OCI-LY7 (cell line): ENCODE data around the gene TMCC1. TPM values are rescaled to one million over a fixed set of nuclear protein-coding genes. Genes with fewer than 3 reads are reported as not detected.

Experiments used
- BruUV-seq: library from RNA; stranded (reverse); fragments of 400-500 nt; replicated peaks from 2 replicates; lab custom pipeline; 2021; lab: Mats Ljungman, UMichigan
- CTCF ChIA-PET: fragments of 300-600 bp; sonication (Branson Sonifier 250); formaldehyde crosslinking; loops from one replicate; lab custom pipeline; 2022; ENCODE audit warnings: antibody characterized with exemption; ENCODE audit not compliant: unreplicated experiment; lab: Charles Lee
- POLR2A ChIA-PET: fragments of 300-600 bp; sonication (Branson Sonifier 250); formaldehyde crosslinking; loops from one replicate; lab custom pipeline; 2022; ENCODE audit warnings: antibody characterized with exemption; lab: Charles Lee
- DNase-seq: peaks from one replicate; pipeline ENCODE4 v3.0.0-alpha.2; 2015; ENCODE audit warnings: low spot score
- H2AFZ ChIP-seq: fragments of 200-600 bp; sonication (generic), shearing (Covaris generic); 2 replicates; pipeline ENCODE4 v1.6.1; 2014; ENCODE audit warnings: mild to moderate bottlenecking, antibody characterized with exemption, low read length, moderate library complexity
- H3K27ac ChIP-seq: fragments of 200-600 bp; sonication (generic); 2 replicates; pipeline ENCODE4 v1.5.1; 2014; ENCODE audit warnings: mixed run types, low read depth, mild to moderate bottlenecking, moderate library complexity, low read length, inconsistent platforms; ENCODE audit not compliant: poor library complexity, severe bottlenecking
- H3K36me3 ChIP-seq: fragments of 200-600 bp; sonication (generic); 2 replicates; pipeline ENCODE4 v1.6.1; 2014; ENCODE audit warnings: mild to moderate bottlenecking, antibody characterized with exemption, low read length, moderate library complexity, mixed read lengths; ENCODE audit not compliant: insufficient read depth
- H3K4me1 ChIP-seq: fragments of 200-600 bp; sonication (generic); 2 replicates; pipeline ENCODE4 v1.5.1; 2014; ENCODE audit warnings: mild to moderate bottlenecking, low read length; ENCODE audit not compliant: insufficient read depth, poor library complexity, severe bottlenecking
- H3K4me2 ChIP-seq: fragments of 200-600 bp; sonication (generic); 2 replicates; pipeline ENCODE4 v1.6.1; 2014; ENCODE audit warnings: mild to moderate bottlenecking, low read length
- H3K4me3 ChIP-seq: fragments of 200-600 bp; sonication (generic); 2 replicates; pipeline ENCODE4 v1.5.1; 2014; ENCODE audit warnings: mild to moderate bottlenecking, low read depth, low read length; ENCODE audit not compliant: poor library complexity, severe bottlenecking
- H3K79me2 ChIP-seq: fragments of 200-600 bp; sonication (generic); 2 replicates; pipeline ENCODE4 v1.6.1; 2016; ENCODE audit warnings: low read depth, mild to moderate bottlenecking, low read length, moderate library complexity, mixed read lengths; ENCODE audit not compliant: insufficient read depth
- H3K9me2 ChIP-seq: fragments of 200-600 bp; sonication (generic); 2 replicates; pipeline ENCODE4 v1.6.1; 2016; ENCODE audit warnings: mild to moderate bottlenecking, low read length, mixed read lengths; ENCODE audit not compliant: insufficient read depth
- H3K9me3 ChIP-seq: fragments of 200-600 bp; sonication (generic); 2 replicates; pipeline ENCODE4 v1.6.1; 2014; ENCODE audit warnings: mild to moderate bottlenecking, mixed run types, low read length, mixed read lengths
- H4K20me1 ChIP-seq: fragments of 200-600 bp; sonication (generic); 2 replicates; pipeline ENCODE4 v1.6.1; 2014; ENCODE audit warnings: mild to moderate bottlenecking, antibody characterized with exemption, low read length, moderate library complexity, mixed read lengths; ENCODE audit not compliant: insufficient read depth
- EZH2phosphoT487 ChIP-seq: fragments of 200-600 bp; sonication (generic); IDR thresholded peaks from 2 replicates; pipeline ENCODE4 v1.6.1; 2018; ENCODE audit warnings: low read depth, borderline replicate concordance, mild to moderate bottlenecking, mixed run types, antibody characterized with exemption, low read length, moderate library complexity, mixed read lengths
- intact Hi-C: fragments of 100-400 bp; cut with micrococcal nuclease; formaldehyde crosslinking; loops from one replicate; pipeline ENCODE4 v1.10.0; 2022; ENCODE audit not compliant: unreplicated experiment
- total RNA-seq, 2 experiments: library from RNA; depleted of rRNA in 1 of 2; stranded (reverse); fragments of >200 nt in 1 of 2; shearing (Covaris generic) in 1 of 2; gene quantifications; 2 replicates each; pipeline ENCODE4 v1.2.3, GENCODE V29; 2014 to 2022
- TF ChIP-seq, protein P1 (sequence below): fragments of 200-600 bp; sonication (generic); conservative IDR thresholded peaks from 2 replicates; pipeline ENCODE4 v1.5.1; 2014; ENCODE audit warnings: mild to moderate bottlenecking, antibody characterized with exemption, low read length, moderate library complexity, mixed read lengths

Gene TMCC1
- total RNA-seq, 2 experiments from 2014 or later: 31.7 to 38.8 TPM

GRCh38 chr3:129829640-129830039, 63.9 kb downstream of the TMCC1 start:
- no peak overlapping the region for H3K4me2 ChIP-seq
- peaks cover 12% of the 10 kb centered on the region; the same call in 1 of the 2 replicates for H4K20me1 ChIP-seq
- no TSS peak for BruUV-seq
- DNase-seq: peak; percentile 74
- peaks cover 20% of the 10 kb centered on the region; the same call in 1 of the 2 replicates for H3K79me2 ChIP-seq
- no peaks in the 10 kb centered on the region for H3K9me3 ChIP-seq
- no peaks in the 10 kb centered on the region for H3K9me2 ChIP-seq
- TF ChIP-seq, protein P1, sequence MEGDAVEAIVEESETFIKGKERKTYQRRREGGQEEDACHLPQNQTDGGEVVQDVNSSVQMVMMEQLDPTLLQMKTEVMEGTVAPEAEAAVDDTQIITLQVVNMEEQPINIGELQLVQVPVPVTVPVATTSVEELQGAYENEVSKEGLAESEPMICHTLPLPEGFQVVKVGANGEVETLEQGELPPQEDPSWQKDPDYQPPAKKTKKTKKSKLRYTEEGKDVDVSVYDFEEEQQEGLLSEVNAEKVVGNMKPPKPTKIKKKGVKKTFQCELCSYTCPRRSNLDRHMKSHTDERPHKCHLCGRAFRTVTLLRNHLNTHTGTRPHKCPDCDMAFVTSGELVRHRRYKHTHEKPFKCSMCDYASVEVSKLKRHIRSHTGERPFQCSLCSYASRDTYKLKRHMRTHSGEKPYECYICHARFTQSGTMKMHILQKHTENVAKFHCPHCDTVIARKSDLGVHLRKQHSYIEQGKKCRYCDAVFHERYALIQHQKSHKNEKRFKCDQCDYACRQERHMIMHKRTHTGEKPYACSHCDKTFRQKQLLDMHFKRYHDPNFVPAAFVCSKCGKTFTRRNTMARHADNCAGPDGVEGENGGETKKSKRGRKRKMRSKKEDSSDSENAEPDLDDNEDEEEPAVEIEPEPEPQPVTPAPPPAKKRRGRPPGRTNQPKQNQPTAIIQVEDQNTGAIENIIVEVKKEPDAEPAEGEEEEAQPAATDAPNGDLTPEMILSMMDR: peak; percentile 86
- TF ChIP-seq EZH2phosphoT487: no peak
- intact Hi-C loops: loop anchor here (1.0 to 5.0 kb wide), 5 partner anchors 63 to 447 kb away; partner anchors contain the start of gene TMCC1
- H2AFZ ChIP-seq: no peak overlapping the region
- H3K36me3 ChIP-seq: peaks cover 4% of the 10 kb centered on the region; the same call in 1 of the 2 replicates
- ChIA-PET POLR2A (interaction anchor here (0.6 to 1.0 kb wide), 6 partner anchors 10 to 442 kb away, joined by 3 to 4 read pairs (median 3); no protein-coding TSS in a partner anchor), CTCF (no interaction called here)
- H3K4me1 ChIP-seq: peaks cover 52% of the 10 kb centered on the region
- H3K27ac ChIP-seq: no peak overlapping the region
- H3K4me3 ChIP-seq: no peak overlapping the region

GRCh38 chr3:129827765-129828164, 65.7 kb downstream of the TMCC1 start:
- Histone ChIP-seq H4K20me1 (peaks cover 16% of the 10 kb centered on the region; the same call in 1 of the 2 replicates), H2AFZ (peak overlapping the region; percentile 24; the same call in 1 of the 2 replicates), H3K4me3 (peak overlapping the region; percentile 48), H3K4me1 (peaks cover 65% of the 10 kb centered on the region), H3K9me2 (no peaks in the 10 kb centered on the region), H3K9me3 (no peaks in the 10 kb centered on the region), H3K36me3 (peaks cover 10% of the 10 kb centered on the region), H3K79me2 (peaks cover 26% of the 10 kb centered on the region; the same call in 1 of the 2 replicates), H3K4me2 (peak overlapping the region; percentile 69), H3K27ac (peak overlapping the region; percentile 42)
- CTCF ChIA-PET: interaction anchor here (0.6 to 0.7 kb wide), 2 partner anchors 14 to 639 kb away, joined by 3 read pairs; no protein-coding TSS in a partner anchor
- TF ChIP-seq EZH2phosphoT487: no peak
- TF ChIP-seq, protein P1: no peak
- BruUV-seq: no TSS peak
- intact Hi-C loops: loop anchor here (5.0 kb wide), 2 partner anchors 65 to 445 kb away; partner anchors contain the start of gene TMCC1
- peak; percentile 86 for DNase-seq
- POLR2A ChIA-PET: interaction anchor here (0.5 to 1.5 kb wide), 6 partner anchors 12 to 65 kb away, joined by 3 to 6 read pairs (median 3); partner anchors contain the start of gene TMCC1
